Loucy (cell line): ENCODE results near the gene RPTOR.

Source experiments
- H2AFZ ChIP-seq: fragments of 200-600 bp; sonication (generic); 2 replicates; pipeline ENCODE4 v1.6.0; 2016; ENCODE audit warnings: antibody characterized with exemption, mild to moderate bottlenecking, low read length, moderate library complexity
- H3F3A ChIP-seq: fragments of 200-600 bp; 2 replicates; pipeline ENCODE4 v1.6.0; 2016; ENCODE audit warnings: antibody characterized with exemption, low read depth, mild to moderate bottlenecking
- H3K27me3 ChIP-seq: fragments of 200-600 bp; sonication (generic); 2 replicates; pipeline ENCODE4 v1.6.1; 2014; ENCODE audit warnings: low read length, mild to moderate bottlenecking; ENCODE audit not compliant: insufficient read depth, poor library complexity, severe bottlenecking
- H3K36me3 ChIP-seq: fragments of 200-600 bp; sonication (generic); 2 replicates; pipeline ENCODE4 v1.6.1; 2016; ENCODE audit warnings: low read length; ENCODE audit not compliant: insufficient read depth
- H3K4me1 ChIP-seq: fragments of 200-600 bp; sonication (generic); 2 replicates; pipeline ENCODE4 v1.5.1; 2014; ENCODE audit warnings: low read length, mild to moderate bottlenecking; ENCODE audit not compliant: insufficient read depth, poor library complexity, severe bottlenecking
- H3K4me2 ChIP-seq: fragments of 200-600 bp; sonication (generic); 2 replicates; pipeline ENCODE4 v1.6.0; 2014; ENCODE audit warnings: antibody characterized with exemption, low read length, low read depth, mild to moderate bottlenecking; ENCODE audit not compliant: poor library complexity, severe bottlenecking
- H3K4me3 ChIP-seq: fragments of 200-600 bp; sonication (generic); 2 replicates; pipeline ENCODE4 v1.5.1; 2014; ENCODE audit warnings: low read length, mild to moderate bottlenecking, mixed read lengths; ENCODE audit not compliant: poor library complexity, severe bottlenecking
- H3K79me2 ChIP-seq: fragments of 200-600 bp; sonication (generic); 2 replicates; pipeline ENCODE4 v1.6.1; 2014; ENCODE audit warnings: low read length; ENCODE audit not compliant: insufficient read depth
- H3K9ac ChIP-seq: fragments of 200-600 bp; sonication (generic); 2 replicates; pipeline ENCODE4 v1.6.0; 2014; ENCODE audit warnings: mild to moderate bottlenecking, low read depth, low read length, moderate library complexity; ENCODE audit not compliant: poor library complexity, severe bottlenecking
- H3K9me2 ChIP-seq: fragments of 200-600 bp; sonication (generic); replicated peaks from 2 replicates; pipeline ENCODE4 v1.6.1; 2016; ENCODE audit warnings: low read depth, low read length, mixed read lengths
- H3K9me3 ChIP-seq: fragments of 200-600 bp; sonication (generic); 2 replicates; pipeline ENCODE4 v1.6.1; 2014; ENCODE audit warnings: mild to moderate bottlenecking, antibody characterized with exemption, low read length, low read depth; ENCODE audit not compliant: insufficient read depth
- H4K20me1 ChIP-seq: fragments of 200-600 bp; sonication (generic); 2 replicates; pipeline ENCODE4 v1.6.0; 2014; ENCODE audit warnings: antibody characterized with exemption, low read length, mild to moderate bottlenecking; ENCODE audit not compliant: insufficient read depth, poor library complexity, severe bottlenecking
- CTCF ChIP-seq: fragments of 200-600 bp; sonication (generic); conservative IDR thresholded peaks from 2 replicates; pipeline ENCODE4 v1.5.1; 2014; ENCODE audit warnings: mild to moderate bottlenecking, antibody characterized with exemption, low read length
- EZH2phosphoT487 ChIP-seq: fragments of 200-600 bp; IDR thresholded peaks from 2 replicates; pipeline ENCODE4 v1.6.1; 2018; ENCODE audit warnings: antibody characterized with exemption, mild to moderate bottlenecking, moderate library complexity, borderline replicate concordance

RPTOR gene

GRCh38 chr17:80598813-80599545 lies 54.3 kb downstream of the RPTOR start:
- H3K9ac ChIP-seq: peak overlapping the region; percentile 42
- no peaks in the 10 kb centered on the region for H3K27me3 ChIP-seq
- H3K36me3 ChIP-seq: no peaks in the 10 kb centered on the region
- peaks cover 34% of the 10 kb centered on the region for H3K4me1 ChIP-seq
- peaks cover 87% of the 10 kb centered on the region for H3K79me2 ChIP-seq
- H3K4me2 ChIP-seq: no peak overlapping the region
- peaks cover 5% of the 10 kb centered on the region for H4K20me1 ChIP-seq
- H3K9me3 ChIP-seq: no peaks in the 10 kb centered on the region
- TF ChIP-seq EZH2phosphoT487 (no peak), CTCF (no peak)
- no peaks in the 10 kb centered on the region for H3K9me2 ChIP-seq
- no peak overlapping the region for H3K4me3 ChIP-seq
- no peak overlapping the region for H2AFZ ChIP-seq
- H3F3A ChIP-seq: no peaks in the 10 kb centered on the region

GRCh38 chr17:80599546-80600305 lies 55.1 kb downstream of the RPTOR start:
- Histone ChIP-seq H2AFZ (no peak overlapping the region), H4K20me1 (peaks cover 5% of the 10 kb centered on the region), H3K9me2 (no peaks in the 10 kb centered on the region), H3K9me3 (no peaks in the 10 kb centered on the region), H3K79me2 (peaks cover 80% of the 10 kb centered on the region), H3K36me3 (no peaks in the 10 kb centered on the region), H3F3A (no peaks in the 10 kb centered on the region), H3K4me3 (peak overlapping the region; percentile 14), H3K9ac (peak overlapping the region; percentile 42), H3K27me3 (no peaks in the 10 kb centered on the region), H3K4me2 (peak overlapping the region; percentile 47), H3K4me1 (peaks cover 31% of the 10 kb centered on the region)
- no peak for TF ChIP-seq EZH2phosphoT487
- no peak for TF ChIP-seq CTCF

GRCh38 chr17:80601146-80601545 lies 56.5 kb downstream of the RPTOR start:
- Histone ChIP-seq H2AFZ (no peak overlapping the region), H3F3A (no peaks in the 10 kb centered on the region), H3K9ac (no peak overlapping the region), H3K27me3 (no peaks in the 10 kb centered on the region), H3K4me3 (no peak overlapping the region), H3K4me2 (no peak overlapping the region), H3K9me3 (no peaks in the 10 kb centered on the region), H3K36me3 (no peaks in the 10 kb centered on the region), H4K20me1 (peaks cover 5% of the 10 kb centered on the region), H3K4me1 (peaks cover 25% of the 10 kb centered on the region), H3K79me2 (peaks cover 79% of the 10 kb centered on the region), H3K9me2 (no peaks in the 10 kb centered on the region)
- TF ChIP-seq EZH2phosphoT487 (no peak), CTCF (no peak)
